ENCODE data around the gene PCED1B. TPM values are rescaled to one million over a fixed set of nuclear protein-coding genes. Genes with fewer than 3 reads are reported as not detected.

Gene PCED1B
- polyA plus RNA-seq, 1 donor (not counting 4 experiments of a cell fraction or from before 2014, with no cell fraction given) = 3.2 TPM

- FAIRE-seq (no peak), DNase-seq (ENCODE audit: low read depth, low spot score) (no peak)
- TF ChIP-seq EZH2 (IDR thresholded peaks at IDR 0.05; ENCODE audit: low read length) = no peak
- Histone ChIP-seq H3K79me2 (ENCODE audit: control insufficient read depth, insufficient read depth, low read length) (no peaks in the 10 kb centered on the region), H3K9me3 (ENCODE audit: control insufficient read depth, low read depth, low read length) (no peaks in the 10 kb centered on the region), H3K27me3 (ENCODE audit: control insufficient read depth, extremely low read depth, insufficient read depth, low read length) (no peaks in the 10 kb centered on the region), H2AFZ (ENCODE audit: control insufficient read depth, low read length) (no peak overlapping the region), H4K20me1 (ENCODE audit: control insufficient read depth, extremely low read depth, insufficient read depth, low read length) (no peaks in the 10 kb centered on the region), H3K4me1 (ENCODE audit: control insufficient read depth, extremely low read depth, insufficient read depth, low read length) (no peaks in the 10 kb centered on the region), H3K4me3 (ENCODE audit: control insufficient read depth in 2 of 3, extremely low read depth in 1 of 3, insufficient read depth in 2 of 3, low read depth in 1 of 3, low read length in 3 of 3) (no peak overlapping the region), H3K36me3 (ENCODE audit: control insufficient read depth in 2 of 2, extremely low read depth in 1 of 2, insufficient read depth in 2 of 2, low read length in 2 of 2) (no peaks in the 10 kb centered on the region), H3K4me2 (ENCODE audit: control insufficient read depth, extremely low read depth, insufficient read depth, low read depth, low read length) (no peak overlapping the region), H3K9ac (ENCODE audit: control insufficient read depth, extremely low read depth, insufficient read depth, low read length) (no peak overlapping the region), H3K27ac (ENCODE audit: control insufficient read depth, insufficient read depth, low read length) (no peak overlapping the region), H3K9me1 (ENCODE audit: control insufficient read depth, extremely low read depth, insufficient read depth, low read length) (no peaks in the 10 kb centered on the region)
- dilution Hi-C loops (cut with MboI; ENCODE audit: extremely low pct_ligation_motif_present, low sequenced_read_pairs) = no loop called here
Observed at GRCh38 chr12:47156167-47156736, 76.8 kb downstream of the PCED1B start.

GRCh38 chr12:47158792-47159191, 79.4 kb downstream of the PCED1B start:
- H3K9me3 ChIP-seq (ENCODE audit: control insufficient read depth, low read depth, low read length) = no peaks in the 10 kb centered on the region
- TF ChIP-seq CTCF (optimal IDR thresholded peaks at IDR 0.05 in 1 of 3, IDR thresholded peaks at IDR 0.05 in 1 of 3, conservative IDR thresholded peaks at IDR 0.05 in 1 of 3; ENCODE audit: extremely low read depth in 1 of 3, insufficient read depth in 2 of 3, low read length in 3 of 3) (no peak), EZH2 (IDR thresholded peaks at IDR 0.05; ENCODE audit: low read length) (no peak)

GRCh38 chr12:47159348-47159747, 79.9 kb downstream of the PCED1B start:
- Histone ChIP-seq H3K4me1 (ENCODE audit: control insufficient read depth, extremely low read depth, insufficient read depth, low read length) (no peaks in the 10 kb centered on the region), H4K20me1 (ENCODE audit: control insufficient read depth, extremely low read depth, insufficient read depth, low read length) (no peaks in the 10 kb centered on the region), H3K9me3 (ENCODE audit: control insufficient read depth, low read depth, low read length) (no peaks in the 10 kb centered on the region), H3K9me1 (ENCODE audit: control insufficient read depth, extremely low read depth, insufficient read depth, low read length) (no peaks in the 10 kb centered on the region), H3K27me3 (ENCODE audit: control insufficient read depth, extremely low read depth, insufficient read depth, low read length) (no peaks in the 10 kb centered on the region), H3K4me2 (ENCODE audit: control insufficient read depth, extremely low read depth, insufficient read depth, low read depth, low read length) (no peak overlapping the region), H3K79me2 (ENCODE audit: control insufficient read depth, insufficient read depth, low read length) (no peaks in the 10 kb centered on the region), H3K27ac (ENCODE audit: control insufficient read depth, insufficient read depth, low read length) (no peak overlapping the region), H3K9ac (ENCODE audit: control insufficient read depth, extremely low read depth, insufficient read depth, low read length) (no peak overlapping the region), H2AFZ (ENCODE audit: control insufficient read depth, low read length) (no peak overlapping the region), H3K36me3 (ENCODE audit: control insufficient read depth in 2 of 2, extremely low read depth in 1 of 2, insufficient read depth in 2 of 2, low read length in 2 of 2) (peaks cover 0 to 3% of the 10 kb centered on the region in 2 experiments), H3K4me3 (ENCODE audit: control insufficient read depth in 2 of 3, extremely low read depth in 1 of 3, insufficient read depth in 2 of 3, low read depth in 1 of 3, low read length in 3 of 3) (no peak overlapping the region)
- no peak for DNase-seq (ENCODE audit: low read depth, low spot score)
- no peak for FAIRE-seq
- TF ChIP-seq EZH2 (IDR thresholded peaks at IDR 0.05; ENCODE audit: low read length) (no peak), CTCF (optimal IDR thresholded peaks at IDR 0.05 in 1 of 3, IDR thresholded peaks at IDR 0.05 in 1 of 3, conservative IDR thresholded peaks at IDR 0.05 in 1 of 3; ENCODE audit: extremely low read depth in 1 of 3, insufficient read depth in 2 of 3, low read length in 3 of 3) (no peak)
- dilution Hi-C loops (cut with MboI; ENCODE audit: extremely low pct_ligation_motif_present, low sequenced_read_pairs) = no loop called here

More at GRCh38 chr12:47158792-47159191, 79.4 kb downstream of the PCED1B start:
- no peaks in the 10 kb centered on the region for H4K20me1 ChIP-seq (ENCODE audit: control insufficient read depth, extremely low read depth, insufficient read depth, low read length)
- no peak overlapping the region for H3K27ac ChIP-seq (ENCODE audit: control insufficient read depth, insufficient read depth, low read length)
- no peaks in the 10 kb centered on the region for H3K9me1 ChIP-seq (ENCODE audit: control insufficient read depth, extremely low read depth, insufficient read depth, low read length)
- no peak overlapping the region for H3K4me2 ChIP-seq (ENCODE audit: control insufficient read depth, extremely low read depth, insufficient read depth, low read depth, low read length)
- no peak overlapping the region for H3K4me3 ChIP-seq (ENCODE audit: control insufficient read depth in 2 of 3, extremely low read depth in 1 of 3, insufficient read depth in 2 of 3, low read depth in 1 of 3, low read length in 3 of 3)
- H3K4me1 ChIP-seq (ENCODE audit: control insufficient read depth, extremely low read depth, insufficient read depth, low read length) = no peaks in the 10 kb centered on the region
- no peaks in the 10 kb centered on the region for H3K79me2 ChIP-seq (ENCODE audit: control insufficient read depth, insufficient read depth, low read length)
- H2AFZ ChIP-seq (ENCODE audit: control insufficient read depth, low read length) = no peak overlapping the region
- H3K36me3 ChIP-seq (ENCODE audit: control insufficient read depth in 2 of 2, extremely low read depth in 1 of 2, insufficient read depth in 2 of 2, low read length in 2 of 2) = peaks cover 0 to 3% of the 10 kb centered on the region in 2 experiments
- no peak overlapping the region for H3K9ac ChIP-seq (ENCODE audit: control insufficient read depth, extremely low read depth, insufficient read depth, low read length)
- H3K27me3 ChIP-seq (ENCODE audit: control insufficient read depth, extremely low read depth, insufficient read depth, low read length) = no peaks in the 10 kb centered on the region
- no peak for DNase-seq (ENCODE audit: low read depth, low spot score)
- no peak for FAIRE-seq
- dilution Hi-C loops (cut with MboI; ENCODE audit: extremely low pct_ligation_motif_present, low sequenced_read_pairs) = no loop called here

Measured in keratinocyte (primary cell).